ENCODE results near the gene TMEM123. TPM values are rescaled to one million over a fixed set of nuclear protein-coding genes. Genes with fewer than 3 reads are reported as not detected.

The TMEM123 gene
- total RNA-seq, 6 experiments from 2014 or later = 128 to 197 (median 161) TPM

- no peak for DNase-seq
- Mint-ChIP-seq H3K27me3 (ENCODE audit: insufficient read depth) (peaks cover 4% of the 10 kb centered on the region), H3K4me1 (ENCODE audit: low read depth) (peaks cover 13% of the 10 kb centered on the region), H3K27ac (peak overlapping the region; percentile 21), H3K4me3 (no peak overlapping the region), H3K9me3 (no peaks in the 10 kb centered on the region), H3K36me3 (ENCODE audit: low read depth) (peaks cover 43% of the 10 kb centered on the region)
- no peak for TF ChIP-seq CTCF (IDR thresholded peaks at IDR 0.05)
These were observed 60.9 kb downstream of the TMEM123 start for GRCh38 chr11:102391549-102392237.

GRCh38 chr11:102390667-102391465 lies 61.7 kb downstream of the TMEM123 start:
- Mint-ChIP-seq H3K4me1 (ENCODE audit: low read depth) (peaks cover 13% of the 10 kb centered on the region; the same call in 1 of the 2 replicates), H3K9me3 (no peaks in the 10 kb centered on the region), H3K36me3 (ENCODE audit: low read depth) (peaks cover 51% of the 10 kb centered on the region), H3K27ac (no peak overlapping the region), H3K27me3 (ENCODE audit: insufficient read depth) (peaks cover 4% of the 10 kb centered on the region), H3K4me3 (no peak overlapping the region)
- DNase-seq = peak; percentile 61
- peak; percentile 91 for TF ChIP-seq CTCF (IDR thresholded peaks at IDR 0.05)

DNA sequence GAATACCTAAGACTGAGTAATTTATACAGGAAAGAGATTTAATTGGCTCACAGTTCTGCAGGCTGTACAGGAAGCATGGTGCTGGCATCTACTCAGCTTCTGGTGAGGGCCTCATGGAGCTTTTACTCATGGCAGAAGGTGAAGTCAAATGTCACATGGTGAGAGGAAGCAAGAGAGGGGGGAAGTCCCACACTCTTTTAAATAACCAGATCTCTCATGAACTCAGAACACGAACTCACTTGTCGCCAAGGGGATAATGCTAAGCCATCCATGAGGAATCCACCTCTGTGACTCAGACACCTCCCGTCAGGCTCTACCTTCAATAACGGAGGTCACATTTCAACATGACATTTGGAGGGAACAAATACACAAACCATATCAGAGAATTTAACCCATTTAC lies 63.3 kb downstream of the TMEM123 start:
- H3K4me3 Mint-ChIP-seq = no peak overlapping the region
- no peak for DNase-seq

DNA sequence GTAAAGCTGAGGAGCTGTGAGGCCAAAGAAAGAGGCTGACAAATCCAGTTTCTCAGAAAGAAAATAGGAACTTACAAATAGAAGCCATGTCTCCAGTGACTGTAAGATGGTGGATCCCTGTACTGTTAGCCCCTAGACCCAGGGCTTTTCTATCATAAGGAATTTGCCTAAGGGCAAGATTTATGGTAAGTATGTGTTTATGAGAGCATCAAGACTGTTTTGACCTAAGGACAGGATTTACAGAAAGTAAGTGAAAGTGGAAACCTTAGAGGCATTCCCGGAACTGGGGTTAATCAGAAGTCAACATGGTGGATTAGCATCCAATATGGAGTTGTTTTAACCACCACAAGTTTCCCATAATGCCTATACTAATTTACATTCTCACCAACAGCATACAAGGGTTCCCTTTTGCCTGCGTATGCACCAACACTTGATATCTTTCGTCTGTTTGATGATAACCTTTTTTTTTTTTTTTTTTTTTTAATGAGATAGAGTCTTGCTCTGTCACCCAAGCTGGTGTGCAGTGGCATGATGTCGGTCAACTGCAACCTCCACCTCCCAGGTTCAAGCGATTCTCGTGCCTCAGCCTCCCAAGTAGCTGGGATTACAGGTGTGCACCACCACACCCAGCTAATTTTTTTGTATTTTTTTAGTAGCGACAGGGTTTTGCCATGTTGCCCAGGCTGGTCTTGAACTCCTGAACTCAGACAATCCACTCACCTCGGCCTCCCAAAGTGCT lies 65.4 kb downstream of the TMEM123 start:
- Mint-ChIP-seq H3K4me3 (no peak overlapping the region), H3K4me1 (ENCODE audit: low read depth) (peaks cover 18% of the 10 kb centered on the region; the same call in 1 of the 2 replicates), H3K36me3 (ENCODE audit: low read depth) (peaks cover 44% of the 10 kb centered on the region)

More for the DNA sequence above, 63.3 kb downstream of the TMEM123 start:
- peak overlapping the region; percentile 15; the same call in 1 of the 2 replicates for H3K27ac Mint-ChIP-seq
- H3K9me3 Mint-ChIP-seq = no peaks in the 10 kb centered on the region
- peaks cover 62% of the 10 kb centered on the region for H3K36me3 Mint-ChIP-seq (ENCODE audit: low read depth)
- H3K4me1 Mint-ChIP-seq (ENCODE audit: low read depth) = peaks cover 18% of the 10 kb centered on the region; the same call in 1 of the 2 replicates
- H3K27me3 Mint-ChIP-seq (ENCODE audit: insufficient read depth) = peaks cover 4% of the 10 kb centered on the region
- no peak for TF ChIP-seq CTCF (IDR thresholded peaks at IDR 0.05)

More for the DNA sequence above, 65.4 kb downstream of the TMEM123 start:
- Mint-ChIP-seq H3K27ac (peak overlapping the region; percentile 37; the same call in 1 of the 2 replicates), H3K9me3 (no peaks in the 10 kb centered on the region), H3K27me3 (ENCODE audit: insufficient read depth) (peaks cover 2% of the 10 kb centered on the region)
- DNase-seq = no peak
- no peak for TF ChIP-seq CTCF (IDR thresholded peaks at IDR 0.05)
